Parathyroid adenoma (tissue), 2 donors: ENCODE measurements around the gene ASB5.

ENCODE experiments used
- H2AFZ ChIP-seq: fragments of 300-600 bp; sonication (generic); one replicate; pipeline ENCODE4 v1.7.0; 2017; ENCODE audit warnings: antibody characterized with exemption, mild to moderate bottlenecking
- H3K27ac ChIP-seq: fragments of 300-600 bp; sonication (generic); one replicate; pipeline ENCODE4 v1.7.0; 2017
- H3K27me3 ChIP-seq: fragments of 300-600 bp; sonication (generic); one replicate; pipeline ENCODE4 v1.7.0; 2017; ENCODE audit warnings: low read length; ENCODE audit not compliant: control insufficient read depth, insufficient read depth
- H3K36me3 ChIP-seq: fragments of 300-600 bp; sonication (generic); one replicate; pipeline ENCODE4 v1.7.0; 2017; ENCODE audit warnings: low read length; ENCODE audit not compliant: control insufficient read depth, insufficient read depth
- H3K4me1 ChIP-seq: fragments of 300-600 bp; sonication (generic); one replicate; pipeline ENCODE4 v1.7.0; 2017; ENCODE audit warnings: control low read depth
- H3K4me2 ChIP-seq: fragments of 300-600 bp; sonication (generic); one replicate; pipeline ENCODE4 v1.7.0; 2017; ENCODE audit warnings: low read length
- H3K4me3 ChIP-seq: fragments of 300-600 bp; sonication (generic); one replicate; pipeline ENCODE4 v1.7.0; 2017; ENCODE audit warnings: low read depth, low read length
- H3K79me2 ChIP-seq: fragments of 300-600 bp; sonication (generic); one replicate; pipeline ENCODE4 v1.7.0; 2017; ENCODE audit warnings: control low read depth
- H3K9ac ChIP-seq: fragments of 300-600 bp; sonication (generic); one replicate; pipeline ENCODE4 v1.7.0; 2017; ENCODE audit warnings: mild to moderate bottlenecking
- H3K9me3 ChIP-seq: fragments of 300-600 bp; sonication (generic); one replicate; pipeline ENCODE4 v1.7.0; 2017; ENCODE audit warnings: low read length; ENCODE audit not compliant: control insufficient read depth
- TF ChIP-seq, protein P1 (sequence below): fragments of 300-600 bp; sonication (generic); IDR thresholded peaks from one replicate; pipeline ENCODE4 v1.7.0; 2017; ENCODE audit warnings: antibody characterized with exemption, mild to moderate bottlenecking
- donor health status: primary hyperparathyroidism.

The ASB5 gene

DNA sequence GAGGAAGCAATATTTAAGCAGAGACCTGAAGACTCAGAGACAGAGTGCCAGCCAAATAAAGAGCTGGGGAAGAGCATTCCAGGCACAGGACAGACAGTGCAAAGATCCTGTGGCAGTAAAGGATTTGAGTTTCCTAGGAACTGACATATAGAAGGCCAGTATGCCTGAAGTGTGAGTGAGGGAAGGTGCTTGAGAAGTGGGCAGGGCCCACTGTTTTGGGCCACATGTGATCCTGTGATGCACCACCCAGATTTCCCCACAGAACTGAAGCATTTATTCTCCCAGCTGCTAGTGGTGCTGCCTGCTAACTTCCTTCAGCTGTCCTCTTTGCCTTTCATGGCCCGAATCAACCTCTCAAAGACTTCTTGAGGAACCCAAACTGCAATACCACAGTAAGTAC, 23.9 kb upstream of the ASB5 start:
- no peak overlapping the region for H3K4me3 ChIP-seq
- no peak overlapping the region for H3K9ac ChIP-seq
- TF ChIP-seq, protein P1, sequence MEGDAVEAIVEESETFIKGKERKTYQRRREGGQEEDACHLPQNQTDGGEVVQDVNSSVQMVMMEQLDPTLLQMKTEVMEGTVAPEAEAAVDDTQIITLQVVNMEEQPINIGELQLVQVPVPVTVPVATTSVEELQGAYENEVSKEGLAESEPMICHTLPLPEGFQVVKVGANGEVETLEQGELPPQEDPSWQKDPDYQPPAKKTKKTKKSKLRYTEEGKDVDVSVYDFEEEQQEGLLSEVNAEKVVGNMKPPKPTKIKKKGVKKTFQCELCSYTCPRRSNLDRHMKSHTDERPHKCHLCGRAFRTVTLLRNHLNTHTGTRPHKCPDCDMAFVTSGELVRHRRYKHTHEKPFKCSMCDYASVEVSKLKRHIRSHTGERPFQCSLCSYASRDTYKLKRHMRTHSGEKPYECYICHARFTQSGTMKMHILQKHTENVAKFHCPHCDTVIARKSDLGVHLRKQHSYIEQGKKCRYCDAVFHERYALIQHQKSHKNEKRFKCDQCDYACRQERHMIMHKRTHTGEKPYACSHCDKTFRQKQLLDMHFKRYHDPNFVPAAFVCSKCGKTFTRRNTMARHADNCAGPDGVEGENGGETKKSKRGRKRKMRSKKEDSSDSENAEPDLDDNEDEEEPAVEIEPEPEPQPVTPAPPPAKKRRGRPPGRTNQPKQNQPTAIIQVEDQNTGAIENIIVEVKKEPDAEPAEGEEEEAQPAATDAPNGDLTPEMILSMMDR = no peak
- H3K9me3 ChIP-seq = no peaks in the 10 kb centered on the region
- H3K27ac ChIP-seq = no peak overlapping the region
- no peaks in the 10 kb centered on the region for H3K27me3 ChIP-seq
- H2AFZ ChIP-seq = no peak overlapping the region
- no peak overlapping the region for H3K4me2 ChIP-seq
- no peaks in the 10 kb centered on the region for H3K79me2 ChIP-seq
- no peaks in the 10 kb centered on the region for H3K36me3 ChIP-seq
- no peaks in the 10 kb centered on the region for H3K4me1 ChIP-seq

DNA sequence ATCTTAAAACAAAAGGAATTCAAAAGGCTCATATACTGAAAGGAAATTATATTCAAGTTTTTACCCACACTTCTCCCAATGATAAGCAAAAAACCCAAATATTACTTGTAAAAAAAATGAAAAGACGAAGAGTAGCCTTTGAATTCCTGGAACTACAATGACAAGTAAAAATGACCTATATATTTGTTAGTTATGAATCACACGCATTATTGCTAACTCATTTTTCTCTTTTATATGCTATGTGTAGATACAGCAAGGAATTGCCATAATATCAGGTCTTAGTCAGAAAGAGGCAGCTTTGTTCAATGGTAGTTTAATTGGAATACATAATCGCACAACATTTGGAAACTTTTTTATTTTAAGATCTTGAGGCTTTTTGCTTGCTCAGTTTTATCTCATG, 22.7 kb upstream of the ASB5 start:
- Histone ChIP-seq H3K27ac (no peak overlapping the region), H3K4me1 (no peaks in the 10 kb centered on the region), H3K79me2 (no peaks in the 10 kb centered on the region), H3K36me3 (no peaks in the 10 kb centered on the region), H3K9me3 (no peaks in the 10 kb centered on the region), H2AFZ (no peak overlapping the region), H3K4me2 (no peak overlapping the region), H3K4me3 (no peak overlapping the region), H3K9ac (no peak overlapping the region), H3K27me3 (no peaks in the 10 kb centered on the region)
- TF ChIP-seq, protein P1 = no peak

DNA sequence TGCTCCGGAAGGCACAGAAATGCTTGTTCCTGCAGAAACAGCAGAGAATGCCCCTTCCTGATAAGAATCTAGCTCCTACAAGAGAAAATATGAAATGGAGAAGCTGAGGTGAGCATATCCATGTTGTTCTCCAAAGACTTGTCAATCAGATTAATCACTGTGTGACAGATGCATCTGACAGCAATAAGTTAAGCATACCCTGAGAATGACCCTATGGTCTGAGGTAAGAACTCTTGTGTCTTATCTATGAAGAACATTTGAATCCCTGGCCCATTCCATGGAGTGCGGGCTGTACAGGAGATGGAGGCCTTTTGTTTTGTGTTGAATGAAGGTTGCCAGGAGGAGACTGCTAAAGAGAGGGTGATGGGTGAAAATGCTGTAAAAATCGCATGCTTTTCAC, 21.5 kb upstream of the ASB5 start:
- Histone ChIP-seq H3K4me1 (no peaks in the 10 kb centered on the region), H3K79me2 (no peaks in the 10 kb centered on the region), H3K4me3 (no peak overlapping the region), H3K9me3 (no peaks in the 10 kb centered on the region), H3K27me3 (no peaks in the 10 kb centered on the region), H3K27ac (no peak overlapping the region), H3K9ac (no peak overlapping the region), H2AFZ (no peak overlapping the region), H3K4me2 (no peak overlapping the region), H3K36me3 (no peaks in the 10 kb centered on the region)
- TF ChIP-seq, protein P1 = no peak

DNA sequence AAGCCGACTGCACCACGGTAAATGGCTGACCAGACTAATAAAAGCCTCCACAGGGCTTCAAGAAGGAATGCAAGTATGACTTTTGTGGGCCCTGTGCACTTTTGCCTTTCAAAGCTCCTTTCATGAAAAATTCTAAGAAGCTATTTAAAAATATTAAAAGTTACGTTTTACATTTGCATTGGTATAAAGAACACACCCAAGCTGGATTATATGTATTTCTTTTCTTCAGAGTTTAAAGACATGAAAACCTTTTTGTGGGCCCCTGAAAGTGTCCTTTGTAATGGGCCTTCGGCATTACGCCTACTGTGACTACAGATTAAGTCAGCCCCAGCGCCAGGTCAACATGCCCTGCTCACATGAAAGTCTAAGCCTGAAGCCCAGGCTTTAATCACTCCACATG, 20.5 kb upstream of the ASB5 start:
- Histone ChIP-seq H3K4me1 (no peaks in the 10 kb centered on the region), H3K9me3 (no peaks in the 10 kb centered on the region), H3K36me3 (no peaks in the 10 kb centered on the region), H3K9ac (no peak overlapping the region), H2AFZ (no peak overlapping the region), H3K4me2 (no peak overlapping the region), H3K79me2 (no peaks in the 10 kb centered on the region), H3K27ac (no peak overlapping the region), H3K4me3 (no peak overlapping the region), H3K27me3 (no peaks in the 10 kb centered on the region)
- TF ChIP-seq, protein P1 = no peak

DNA sequence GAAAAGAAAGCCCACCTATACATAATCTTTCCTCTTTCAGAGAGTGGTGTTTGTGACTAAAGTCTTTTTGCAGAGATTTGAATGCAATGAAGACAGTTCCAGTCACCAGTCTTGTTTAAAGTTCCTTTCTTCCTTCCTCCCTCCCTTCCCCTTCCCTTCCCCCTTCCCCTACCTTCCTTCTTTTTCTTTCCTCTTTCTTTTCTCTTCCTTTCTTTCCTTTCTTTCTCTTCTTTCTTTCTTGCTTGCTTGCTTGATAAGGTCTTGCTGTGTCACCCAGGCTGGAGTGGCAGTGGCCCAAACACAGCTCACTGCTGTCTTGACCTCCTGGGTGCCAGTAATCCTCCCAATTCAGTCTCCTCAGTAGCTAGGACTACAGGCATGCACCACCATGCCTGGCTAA, 19.0 kb upstream of the ASB5 start:
- no peak overlapping the region for H3K27ac ChIP-seq
- TF ChIP-seq, protein P1 = no peak
- no peaks in the 10 kb centered on the region for H3K36me3 ChIP-seq
- no peak overlapping the region for H2AFZ ChIP-seq
- H3K27me3 ChIP-seq = no peaks in the 10 kb centered on the region
- no peak overlapping the region for H3K9ac ChIP-seq
- no peak overlapping the region for H3K4me3 ChIP-seq
- H3K9me3 ChIP-seq = no peaks in the 10 kb centered on the region
- no peak overlapping the region for H3K4me2 ChIP-seq
- H3K79me2 ChIP-seq = no peaks in the 10 kb centered on the region
- H3K4me1 ChIP-seq = no peaks in the 10 kb centered on the region
